Activated CD4-positive, alpha-beta T cell treated with anti-CD3 and anti-CD28 coated beads for 36 hours (primary cell): ENCODE measurements around the gene PLA2G12B. TPM values are rescaled to one million over a fixed set of nuclear protein-coding genes. Genes with fewer than 3 reads are reported as not detected.
"Not testable (repeated sequence)": the region's sequence is repeated elsewhere in the genome, so short reads cannot be mapped to it uniquely, and the experiment has no call there.

Experiments
- ATAC-seq: fragments of 200-7000 bp; cut with Tn5 transposase; one replicate; pipeline ENCODE4 v1.10.0; 2021; ENCODE audit warnings: mild to moderate bottlenecking, moderate library complexity
- CTCF ChIA-PET: fragments of 350-600 bp; sonication (Branson Sonifier 250); formaldehyde crosslinking; loops from one replicate; lab custom pipeline; 2021; ENCODE audit warnings: antibody characterized with exemption; lab: Charles Lee
- POLR2A ChIA-PET: fragments of 350-600 bp; sonication (Branson Sonifier 250); formaldehyde crosslinking; loops from one replicate; lab custom pipeline; 2021; ENCODE audit warnings: antibody characterized with exemption, inconsistent platforms; lab: Charles Lee
- DNase-seq: peaks from one replicate; pipeline ENCODE4 v3.0.0-alpha.2; 2020
- H3K27ac Mint-ChIP-seq: one replicate; pipeline ENCODE4 v1.8.0; 2021; ENCODE audit warnings: mixed read lengths
- H3K27me3 Mint-ChIP-seq: one replicate; pipeline ENCODE4 v1.8.0; 2021; ENCODE audit warnings: mixed read lengths
- H3K36me3 Mint-ChIP-seq: one replicate; pipeline ENCODE4 v1.8.0; 2021; ENCODE audit warnings: low read depth, mixed read lengths
- H3K4me1 Mint-ChIP-seq: one replicate; pipeline ENCODE4 v1.8.0; 2021; ENCODE audit warnings: mixed read lengths
- H3K4me3 Mint-ChIP-seq: one replicate; pipeline ENCODE4 v1.8.0; 2021; ENCODE audit warnings: mild to moderate bottlenecking, moderate library complexity, mixed read lengths
- H3K9me3 Mint-ChIP-seq: one replicate; pipeline ENCODE4 v1.8.0; 2021; ENCODE audit warnings: low read depth, mixed read lengths
- intact Hi-C, 2 experiments: fragments of 100-400 bp; cut with DNase I in 1 of 2; cut with micrococcal nuclease in 1 of 2; formaldehyde crosslinking; loops; one replicate each; pipeline versions ENCODE4 v1.14.2 to v1.15.1; 2022 to 2024; cut with DNase I, micrococcal nuclease
- total RNA-seq, 2 experiments: library from RNA; stranded (reverse); gene quantifications; one replicate each; pipeline ENCODE4 v1.2.3, GENCODE V29; 2021

The PLA2G12B gene, protein sequence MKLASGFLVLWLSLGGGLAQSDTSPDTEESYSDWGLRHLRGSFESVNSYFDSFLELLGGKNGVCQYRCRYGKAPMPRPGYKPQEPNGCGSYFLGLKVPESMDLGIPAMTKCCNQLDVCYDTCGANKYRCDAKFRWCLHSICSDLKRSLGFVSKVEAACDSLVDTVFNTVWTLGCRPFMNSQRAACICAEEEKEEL
- not detected for total RNA-seq

DNA sequence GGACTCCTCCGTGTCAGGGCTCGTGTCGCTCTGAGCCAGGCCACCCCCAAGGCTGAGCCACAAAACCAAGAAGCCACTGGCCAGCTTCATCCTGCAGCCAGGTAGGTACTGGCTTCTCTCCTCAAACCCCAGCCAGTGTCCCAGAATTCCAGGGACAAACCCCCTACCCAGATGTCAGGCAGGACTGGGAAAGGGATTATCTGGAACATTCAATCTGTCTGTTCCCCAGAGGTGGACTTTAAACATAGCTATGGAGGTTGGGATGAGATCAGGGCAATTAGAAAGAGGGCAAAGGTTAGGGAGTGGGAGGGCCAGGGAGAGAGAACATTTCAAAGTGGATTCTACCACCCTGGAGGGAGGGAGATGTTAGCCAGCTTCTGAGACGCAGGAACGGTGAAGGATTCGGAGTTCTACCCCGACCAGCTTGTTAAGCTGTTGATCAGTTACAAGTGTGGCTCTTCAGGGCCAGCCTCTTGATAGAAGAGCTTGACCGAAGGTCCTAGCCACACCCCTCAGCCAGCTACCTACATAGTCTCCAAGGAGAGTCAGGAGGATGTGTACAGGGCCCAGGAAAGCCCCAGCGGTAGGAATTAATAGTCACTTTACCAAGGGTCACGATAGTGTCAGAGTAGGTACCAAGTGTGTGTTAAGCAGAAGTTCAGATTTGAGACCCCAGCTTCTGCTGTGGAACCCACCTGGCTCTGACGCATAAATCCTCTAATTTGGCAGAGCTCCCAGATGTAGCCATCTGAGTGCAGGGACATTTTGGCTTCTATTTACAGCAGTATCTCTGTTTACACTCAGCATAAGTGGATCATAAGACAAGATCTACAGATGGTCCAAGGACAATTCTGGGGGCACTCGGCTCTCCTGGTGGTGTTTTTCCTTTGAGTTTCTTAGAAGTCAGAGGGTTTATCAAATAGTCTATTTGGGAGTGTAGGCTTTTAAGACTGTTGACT is at the start of gene PLA2G12B:
Gene PLA2G12B, minus strand, starts transcription at position 211 of the 959 bp plus-strand sequence. Its CDS starts 121 bp downstream, at position 90.
- DNase-seq = no peak
- Mint-ChIP-seq H3K4me3 (no peak within 1 kb of the TSS), H3K27me3 (peaks cover 2% of the 10 kb centered on the region), H3K9me3 (no peaks in the 10 kb centered on the region), H3K4me1 (no peaks in the 10 kb centered on the region), H3K27ac (no peak within 1 kb of the TSS), H3K36me3 (no peaks in the 10 kb centered on the region)
- intact Hi-C loops = no loop called here
- POLR2A ChIA-PET = no interaction called here
- ATAC-seq = no peak
- CTCF ChIA-PET = no interaction called here

DNA sequence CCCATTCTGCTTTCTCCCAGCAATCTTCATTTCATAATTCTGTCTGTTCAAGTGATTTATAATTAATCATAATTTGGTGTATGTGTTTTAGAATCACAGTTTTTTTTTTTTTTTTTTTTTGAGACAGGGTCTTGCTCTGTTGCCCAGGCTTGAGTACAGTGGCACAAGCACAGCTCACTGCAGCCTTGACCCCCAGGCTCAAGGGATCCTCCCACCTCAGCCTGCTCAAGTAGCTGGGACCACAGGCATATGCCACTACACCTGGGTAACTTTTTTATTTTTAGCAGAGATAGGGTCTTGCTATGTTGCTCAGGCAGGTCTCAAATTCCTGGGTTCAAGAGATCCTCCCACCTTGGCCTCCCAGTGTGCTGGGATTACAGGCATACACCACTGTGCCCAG is 49.2 kb upstream of the PLA2G12B start:
- H3K36me3 Mint-ChIP-seq = peaks cover 40% of the 10 kb centered on the region
- no peaks in the 10 kb centered on the region for H3K4me1 Mint-ChIP-seq
- intact Hi-C loops = no loop called here
- H3K27ac Mint-ChIP-seq = no peak overlapping the region
- ATAC-seq = no peak
- no peak overlapping the region for H3K4me3 Mint-ChIP-seq
- POLR2A ChIA-PET = no interaction called here
- no peak for DNase-seq
- CTCF ChIA-PET = no interaction called here
- H3K9me3 Mint-ChIP-seq = peaks cover 3% of the 10 kb centered on the region
- H3K27me3 Mint-ChIP-seq = no peaks in the 10 kb centered on the region

DNA sequence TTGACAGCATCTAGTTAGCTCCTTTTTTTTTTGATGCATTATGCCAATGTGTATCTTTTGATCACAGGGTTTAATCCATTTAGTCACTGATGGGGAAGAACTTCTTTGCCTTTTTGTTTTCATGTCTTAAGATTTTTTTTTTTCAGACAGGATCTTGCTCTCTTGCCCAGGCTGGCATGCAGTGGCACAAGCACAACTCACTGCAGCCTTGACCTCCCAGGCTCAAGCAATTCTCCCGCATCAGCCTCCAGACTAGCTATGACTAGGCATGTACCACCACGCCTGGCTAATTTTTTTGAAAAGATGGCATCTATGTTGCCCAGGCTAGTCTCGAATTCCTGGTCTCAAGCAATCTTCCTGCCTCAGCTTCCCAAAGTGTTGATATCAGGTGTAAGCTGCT is 46.4 kb upstream of the PLA2G12B start:
- DNase-seq (no peak), ATAC-seq (no peak)
- CTCF ChIA-PET = interaction anchor here (0.7 to 1.2 kb wide), 4 partner anchors 63 to 642 kb away, joined by 3 to 4 read pairs (median 3); no protein-coding TSS in a partner anchor
- intact Hi-C loops = no loop called here
- POLR2A ChIA-PET = interaction anchor here (0.6 to 0.7 kb wide), 3 partner anchors 233 to 501 kb away, joined by 5 to 8 read pairs (median 6); no protein-coding TSS in a partner anchor
- H3K9me3 Mint-ChIP-seq = peaks cover 7% of the 10 kb centered on the region
- peaks cover 25% of the 10 kb centered on the region for H3K36me3 Mint-ChIP-seq
- H3K27me3 Mint-ChIP-seq = no peaks in the 10 kb centered on the region
- no peak overlapping the region for H3K27ac Mint-ChIP-seq
- H3K4me3 Mint-ChIP-seq = no peak overlapping the region
- no peaks in the 10 kb centered on the region for H3K4me1 Mint-ChIP-seq

- DNase-seq (no peak), ATAC-seq (no peak)
- Mint-ChIP-seq H3K4me3 (no peak overlapping the region), H3K9me3 (peaks cover 11% of the 10 kb centered on the region), H3K4me1 (no peaks in the 10 kb centered on the region), H3K36me3 (peaks cover 42% of the 10 kb centered on the region), H3K27me3 (no peaks in the 10 kb centered on the region), H3K27ac (no peak overlapping the region)
- POLR2A ChIA-PET = no interaction called here
- CTCF ChIA-PET = no interaction called here
- intact Hi-C loops = no loop called here
Measured at GRCh38 chr10:72997099-72997498, 42.5 kb upstream of the PLA2G12B start.

GRCh38 chr10:72995459-72995858 is 40.9 kb upstream of the PLA2G12B start:
- H3K4me1 Mint-ChIP-seq, H3K27ac Mint-ChIP-seq, CTCF ChIA-PET, H3K4me3 Mint-ChIP-seq, POLR2A ChIA-PET, ATAC-seq, DNase-seq, H3K27me3 Mint-ChIP-seq, intact Hi-C loops: not testable (repeated sequence)
- Mint-ChIP-seq H3K9me3 (peaks cover 11% of the 10 kb centered on the region), H3K36me3 (peaks cover 43% of the 10 kb centered on the region)

DNA sequence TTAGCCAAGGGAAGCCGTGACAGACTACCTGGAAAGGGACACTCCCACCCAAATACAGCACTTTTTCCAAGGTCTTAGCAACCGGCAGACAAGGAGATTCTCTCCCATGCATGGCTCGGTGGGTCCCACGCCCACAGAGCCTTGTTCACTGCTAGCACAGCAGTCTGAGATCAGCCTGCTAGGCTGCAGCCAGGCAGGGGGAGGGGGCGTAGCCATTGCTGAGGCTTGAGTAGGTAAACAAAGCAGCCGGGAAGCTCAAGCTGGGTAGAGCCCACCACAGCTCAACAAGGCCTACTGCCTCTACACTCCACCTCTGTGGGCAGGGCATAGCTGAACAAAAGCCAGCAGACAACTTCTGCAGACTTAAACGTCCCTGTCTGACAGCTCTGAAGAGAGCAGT is 35.2 kb upstream of the PLA2G12B start:
- H3K9me3 Mint-ChIP-seq, ATAC-seq, DNase-seq, H3K27ac Mint-ChIP-seq, H3K4me3 Mint-ChIP-seq, H3K4me1 Mint-ChIP-seq, intact Hi-C loops, CTCF ChIA-PET, H3K27me3 Mint-ChIP-seq: not testable (repeated sequence)
- H3K36me3 Mint-ChIP-seq = peaks cover 34% of the 10 kb centered on the region
- POLR2A ChIA-PET = interaction anchor here (0.6 kb wide), 1 partner anchor 505 kb away, joined by 5 read pairs; no protein-coding TSS in a partner anchor

GRCh38 chr10:72984618-72985017 is 30.0 kb upstream of the PLA2G12B start:
- DNase-seq, H3K4me1 Mint-ChIP-seq, H3K4me3 Mint-ChIP-seq, H3K27ac Mint-ChIP-seq, H3K36me3 Mint-ChIP-seq, intact Hi-C loops, ATAC-seq, CTCF ChIA-PET, POLR2A ChIA-PET, H3K27me3 Mint-ChIP-seq: not testable (repeated sequence)
- H3K9me3 Mint-ChIP-seq = peaks cover 14% of the 10 kb centered on the region

DNA sequence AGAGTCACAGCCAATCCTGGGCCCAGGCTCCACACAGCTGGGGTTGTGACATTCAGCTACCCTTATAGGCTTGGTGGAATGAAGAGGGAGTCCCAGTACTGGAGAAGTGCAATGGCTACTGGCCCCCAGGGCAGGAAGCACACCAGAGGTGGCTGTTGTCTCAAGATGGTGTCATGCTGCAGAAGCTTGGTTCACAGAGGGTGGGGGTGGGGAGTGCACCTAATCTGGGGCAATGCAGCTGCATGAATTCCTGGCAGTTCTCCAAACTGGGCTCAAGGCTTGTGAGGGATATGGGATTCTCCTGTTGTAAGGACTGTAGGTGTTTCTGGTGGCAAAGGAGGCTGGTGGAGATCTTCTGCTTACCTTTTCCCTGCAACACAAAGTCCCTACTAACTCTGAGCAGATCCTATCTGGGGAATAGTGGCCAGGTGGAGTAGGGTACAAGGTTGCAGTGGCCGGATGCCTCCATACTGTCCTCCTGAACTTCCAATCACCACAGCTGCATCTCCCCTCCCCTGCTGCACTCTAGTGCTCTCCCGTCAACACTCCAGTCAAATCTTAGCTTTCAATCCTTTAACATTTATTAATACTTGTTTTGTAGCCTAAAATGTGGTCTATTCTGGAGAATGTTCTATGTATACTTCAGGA is 27.4 kb upstream of the PLA2G12B start:
- POLR2A ChIA-PET = interaction anchor here (0.5 kb wide), 1 partner anchor 748 kb away, joined by 3 read pairs; no protein-coding TSS in a partner anchor
- CTCF ChIA-PET = no interaction called here
- no peaks in the 10 kb centered on the region for H3K4me1 Mint-ChIP-seq
- peaks cover 7% of the 10 kb centered on the region for H3K27me3 Mint-ChIP-seq
- no peak overlapping the region for H3K27ac Mint-ChIP-seq
- ATAC-seq (no peak), DNase-seq (no peak)
- intact Hi-C loops = no loop called here
- H3K9me3 Mint-ChIP-seq = peaks cover 33% of the 10 kb centered on the region
- H3K4me3 Mint-ChIP-seq = no peak overlapping the region
- H3K36me3 Mint-ChIP-seq = peaks cover 1% of the 10 kb centered on the region

DNA sequence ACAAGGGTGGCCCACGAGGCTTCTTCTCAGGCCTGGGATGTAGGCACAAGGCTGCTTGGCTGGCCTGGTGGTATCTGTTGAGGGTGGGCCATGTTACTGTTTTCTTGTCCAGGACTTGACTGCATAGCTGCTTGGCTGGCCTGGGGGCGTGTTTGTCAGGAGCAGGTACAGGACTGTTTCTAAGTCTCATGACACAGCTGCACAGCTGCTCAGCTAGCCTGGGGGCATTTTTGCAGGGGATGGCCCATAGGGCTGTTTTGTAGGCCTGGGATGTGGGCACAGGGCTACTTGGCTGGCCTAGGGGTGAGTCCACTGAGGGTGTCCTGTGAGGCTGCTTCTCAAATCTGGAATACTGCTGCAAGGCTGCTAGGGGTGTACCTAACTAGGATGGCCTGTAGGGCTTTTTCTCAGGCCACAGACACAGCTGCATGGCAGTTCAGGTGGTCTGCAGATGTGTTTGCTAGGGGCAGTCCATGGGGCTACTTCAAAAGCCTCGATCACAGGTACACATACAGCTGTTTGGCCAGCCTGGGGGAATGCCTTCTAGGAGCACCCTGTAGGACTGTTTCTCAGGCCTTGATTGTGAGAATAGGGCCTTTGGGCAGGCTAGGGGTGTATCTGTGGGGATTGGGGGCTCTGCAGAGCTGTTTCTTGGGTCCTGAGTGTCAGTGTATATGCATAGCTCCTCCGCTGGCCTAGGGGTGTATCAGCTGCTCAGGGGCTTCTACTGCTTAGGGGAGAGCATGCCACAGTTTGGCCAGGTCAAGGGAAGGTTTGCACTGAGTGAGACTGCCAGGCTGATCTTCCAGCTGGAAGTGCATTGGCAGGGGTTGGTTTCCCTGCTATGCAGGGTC is 26.6 kb upstream of the PLA2G12B start:
- peaks cover 35% of the 10 kb centered on the region for H3K9me3 Mint-ChIP-seq
- intact Hi-C loops = no loop called here
- ChIA-PET POLR2A (interaction anchor here (0.5 kb wide), 1 partner anchor 749 kb away, joined by 3 read pairs; no protein-coding TSS in a partner anchor), CTCF (no interaction called here)
- peaks cover 1% of the 10 kb centered on the region for H3K36me3 Mint-ChIP-seq
- no peak for DNase-seq
- ATAC-seq = peak; percentile 12
- no peak overlapping the region for H3K27ac Mint-ChIP-seq
- peaks cover 9% of the 10 kb centered on the region for H3K27me3 Mint-ChIP-seq
- no peaks in the 10 kb centered on the region for H3K4me1 Mint-ChIP-seq
- H3K4me3 Mint-ChIP-seq = no peak overlapping the region

DNA sequence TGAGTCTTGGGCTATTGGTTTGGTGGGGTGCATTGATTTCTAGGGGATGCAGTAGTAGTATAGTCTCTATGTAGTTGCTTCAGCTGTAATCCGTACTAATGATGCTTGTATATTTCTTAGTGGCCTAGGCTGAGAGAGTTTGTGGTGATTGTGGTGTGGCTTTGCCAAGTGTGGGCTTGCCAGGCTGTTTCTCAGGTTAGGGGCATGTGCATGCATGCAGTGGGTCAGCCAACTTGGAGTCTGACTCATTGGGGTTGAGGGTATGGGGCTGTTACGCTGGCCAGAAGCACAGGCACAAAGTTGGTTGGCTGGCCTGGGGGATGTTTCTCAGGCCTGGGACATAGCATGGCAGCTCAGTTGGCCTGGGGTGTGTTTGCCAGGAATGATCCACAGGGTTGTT is 25.7 kb upstream of the PLA2G12B start:
- H3K27me3 Mint-ChIP-seq = peaks cover 9% of the 10 kb centered on the region
- no peak for ATAC-seq
- DNase-seq = no peak
- ChIA-PET POLR2A (interaction anchor here (0.6 kb wide), 1 partner anchor 421 kb away, joined by 3 read pairs; no protein-coding TSS in a partner anchor), CTCF (no interaction called here)
- peaks cover 38% of the 10 kb centered on the region for H3K9me3 Mint-ChIP-seq
- peaks cover 1% of the 10 kb centered on the region for H3K36me3 Mint-ChIP-seq
- no peak overlapping the region for H3K27ac Mint-ChIP-seq
- H3K4me3 Mint-ChIP-seq = no peak overlapping the region
- H3K4me1 Mint-ChIP-seq = no peaks in the 10 kb centered on the region
- intact Hi-C loops = no loop called here
